GM21423 (cell line): ENCODE measurements around the gene FGD5.

Experiments
- ATAC-seq: cut with Tn5 transposase; IDR thresholded peaks from one replicate; pipeline ENCODE4 v1.9.1; 2021; ENCODE audit warnings: mild to moderate bottlenecking, moderate library complexity; ENCODE audit not compliant: unreplicated experiment

The FGD5 gene

GRCh38 chr3:14818804-14819500 is at the start of gene FGD5:
Gene FGD5, plus strand, starts transcription at chr3:14818962. Its CDS starts 110 bp downstream, at chr3:14819072.
- no peak for ATAC-seq

GRCh38 chr3:14769544-14770325 is 49.0 kb upstream of the FGD5 start:
- ATAC-seq: no peak

- ATAC-seq: no peak
Observed at GRCh38 chr3:14770591-14770990, 48.2 kb upstream of the FGD5 start.

- no peak for ATAC-seq
Observed at GRCh38 chr3:14771593-14772497, 46.9 kb upstream of the FGD5 start.

- ATAC-seq: no peak
Observed at GRCh38 chr3:14772533-14773138, 46.1 kb upstream of the FGD5 start.

GRCh38 chr3:14773281-14773680 is 45.5 kb upstream of the FGD5 start:
- ATAC-seq: no peak

- no peak for ATAC-seq
Observed at GRCh38 chr3:14773691-14774128, 45.1 kb upstream of the FGD5 start.

- ATAC-seq: no peak
Observed at GRCh38 chr3:14774431-14774830, 44.3 kb upstream of the FGD5 start.

GRCh38 chr3:14775011-14775410 is 43.8 kb upstream of the FGD5 start:
- no peak for ATAC-seq

GRCh38 chr3:14775563-14775962 is 43.2 kb upstream of the FGD5 start:
- no peak for ATAC-seq

- no peak for ATAC-seq
Observed at GRCh38 chr3:14779069-14779685, 39.6 kb upstream of the FGD5 start.

GRCh38 chr3:14780927-14781507 is 37.7 kb upstream of the FGD5 start:
- peak; percentile 67 for ATAC-seq

- ATAC-seq: no peak
Observed at GRCh38 chr3:14783480-14784086, 35.2 kb upstream of the FGD5 start.

- ATAC-seq: no peak
Observed at GRCh38 chr3:14784087-14784681, 34.6 kb upstream of the FGD5 start.

GRCh38 chr3:14785207-14786155 is 33.3 kb upstream of the FGD5 start:
- no peak for ATAC-seq

GRCh38 chr3:14786369-14786768 is 32.4 kb upstream of the FGD5 start:
- ATAC-seq: no peak

- no peak for ATAC-seq
Observed at GRCh38 chr3:14787630-14788029, 31.1 kb upstream of the FGD5 start.

- no peak for ATAC-seq
Observed at GRCh38 chr3:14788644-14789043, 30.1 kb upstream of the FGD5 start.
